Gastroesophageal sphincter (tissue), 4 donors: ENCODE data around the gene TCAIM. TPM values are rescaled to one million over a fixed set of nuclear protein-coding genes. Genes with fewer than 3 reads are reported as not detected.

Source experiments
- ATAC-seq: fragments of 150-250 bp; one replicate; pipeline ENCODE4 v1.9.1; 2016; ENCODE audit warnings: mild to moderate bottlenecking, moderate library complexity
- H3K27ac ChIP-seq, 4 donors: fragments of 200-600 bp; sonication (generic) in 3 of 4; 1 replicate in 3 of 4; 2 replicates in 1 of 4; pipeline ENCODE4 v1.5.1; 2016 to 2019
- H3K27me3 ChIP-seq: fragments of 200-600 bp; sonication (generic); one replicate; pipeline ENCODE4 v1.5.1; 2019
- H3K36me3 ChIP-seq, 2 donors: fragments of 200-600 bp; sonication (generic); one replicate each; pipeline ENCODE4 v1.5.1; 2019; ENCODE audit warnings: control low read depth in 1 of 2
- H3K4me1 ChIP-seq, 3 donors: fragments of 200-600 bp; sonication (generic); 1 replicate in 2 of 3; 2 replicates in 1 of 3; pipeline ENCODE4 v1.5.1; 2016 to 2019; ENCODE audit warnings: control low read depth in 2 of 3
- H3K4me3 ChIP-seq, 2 donors: fragments of 200-600 bp; sonication (generic); one replicate each; pipeline ENCODE4 v1.5.1; 2019; ENCODE audit warnings: mild to moderate bottlenecking in 1 of 2, moderate library complexity in 1 of 2
- H3K9me3 ChIP-seq, 3 donors: fragments of 200-600 bp; sonication (generic); one replicate each; pipeline ENCODE4 v1.5.1; 2017 to 2019; ENCODE audit warnings: control low read depth in 2 of 3
- CTCF ChIP-seq, 4 experiments: fragments of 200-600 bp in 2 of 4; fragments of 450-650 bp in 2 of 4; sonication (generic) in 1 of 4; IDR thresholded peaks; one replicate each; pipeline ENCODE4 v1.5.1; 2017 to 2019; ENCODE audit warnings: antibody characterized with exemption in 4 of 4, mild to moderate bottlenecking in 2 of 4, moderate library complexity in 2 of 4
- EP300 ChIP-seq: sonication (generic); formaldehyde crosslinking; IDR thresholded peaks from one replicate; pipeline ENCODE4 v1.6.1; 2017; ENCODE audit warnings: antibody characterized with exemption, mild to moderate bottlenecking
- POLR2A ChIP-seq, 2 donors: fragments of 450-650 bp; IDR thresholded peaks; one replicate each; pipeline ENCODE4 v1.6.1; 2017; ENCODE audit warnings: antibody characterized with exemption in 2 of 2, mild to moderate bottlenecking in 2 of 2, moderate library complexity in 1 of 2
- POLR2AphosphoS5 ChIP-seq: sonication (generic); formaldehyde crosslinking; IDR thresholded peaks from one replicate; pipeline ENCODE4 v1.6.1; 2017; ENCODE audit warnings: antibody characterized with exemption
- WGBS, 2 donors: methylation state at CpG; one replicate each; pipeline ENCODE4 v1.1.5; 2018; ENCODE audit warnings: low coverage in 1 of 2; 5-methylcytosine and 5-hydroxymethylcytosine counted together
- total RNA-seq, 4 donors: library from RNA; depleted of rRNA; stranded (reverse); fragments of >200 nt; gene quantifications; one replicate each; pipeline ENCODE4 v1.1.0, GENCODE V29; 2016

The TCAIM gene
- total RNA-seq, 4 donors from 2014 or later, result 25.8 to 56.2 (median 45.9) TPM

- Histone ChIP-seq H3K4me3 (no peak overlapping the region), H3K36me3 (no peaks in the 10 kb centered on the region), H3K4me1 (no peaks in the 10 kb centered on the region), H3K9me3 (no peaks in the 10 kb centered on the region), H3K27ac (no peak overlapping the region), H3K27me3 (no peaks in the 10 kb centered on the region)
- 50 to 56% methylated on average over 1 to 4 of the region's 4 CpGs for WGBS, 2 donors
- TF ChIP-seq CTCF (IDR thresholded peaks at IDR 0.05), result no peak
- TF ChIP-seq POLR2AphosphoS5, result no peak
- TF ChIP-seq POLR2A (IDR thresholded peaks at IDR 0.05), result no peak
- no peak for TF ChIP-seq EP300
- ATAC-seq, result no peak
Measured at GRCh38 chr3:44430466-44430865, 91.9 kb downstream of the TCAIM start.

GRCh38 chr3:44434834-44435510 is 96.4 kb downstream of the TCAIM start:
- no peak overlapping the region for H3K27ac ChIP-seq
- no peak for ATAC-seq
- peaks cover 0 to 11% (median 6%) of the 10 kb centered on the region in 3 donors for H3K4me1 ChIP-seq
- H3K4me3 ChIP-seq, result no peak overlapping the region
- H3K9me3 ChIP-seq, result no peaks in the 10 kb centered on the region
- WGBS, 2 donors, result 72 to 74% methylated on average over 3 to 5 of the region's 5 CpGs
- TF ChIP-seq POLR2A (IDR thresholded peaks at IDR 0.05), result no peak
- TF ChIP-seq CTCF (IDR thresholded peaks at IDR 0.05), result no peak
- no peak for TF ChIP-seq POLR2AphosphoS5
- no peak for TF ChIP-seq EP300
- H3K27me3 ChIP-seq, result no peaks in the 10 kb centered on the region
- H3K36me3 ChIP-seq, result no peaks in the 10 kb centered on the region

GRCh38 chr3:44436181-44436580 is 97.6 kb downstream of the TCAIM start:
- no peak for ATAC-seq
- Histone ChIP-seq H3K27ac (no peak overlapping the region), H3K9me3 (no peaks in the 10 kb centered on the region), H3K27me3 (no peaks in the 10 kb centered on the region), H3K36me3 (no peaks in the 10 kb centered on the region), H3K4me1 (peaks cover 0 to 23% (median 8%) of the 10 kb centered on the region in 3 donors), H3K4me3 (no peak overlapping the region)
- 83% methylated on average over 1 of the region's 1 CpG; no CpG with 5 or more reads in 1 of the 2 donors for WGBS, 2 donors
- TF ChIP-seq CTCF (IDR thresholded peaks at IDR 0.05) (no peak), POLR2AphosphoS5 (no peak), EP300 (no peak), POLR2A (IDR thresholded peaks at IDR 0.05) (no peak)

- H3K9me3 ChIP-seq, result no peaks in the 10 kb centered on the region
- ATAC-seq, result no peak
- H3K27me3 ChIP-seq, result no peaks in the 10 kb centered on the region
- TF ChIP-seq CTCF (IDR thresholded peaks at IDR 0.05) (no peak), POLR2AphosphoS5 (no peak), EP300 (no peak), POLR2A (IDR thresholded peaks at IDR 0.05) (no peak)
- H3K27ac ChIP-seq, result no peak overlapping the region
- no peak overlapping the region for H3K4me3 ChIP-seq
- WGBS, 2 donors, result 92 to 97% methylated on average over 6 to 7 of the region's 7 CpGs
- H3K4me1 ChIP-seq, result peaks cover 0 to 24% (median 8%) of the 10 kb centered on the region in 3 donors
- peaks cover 0 to 11% of the 10 kb centered on the region in 2 donors for H3K36me3 ChIP-seq
Measured at GRCh38 chr3:44437800-44438199, 99.2 kb downstream of the TCAIM start.
